Lung microvascular endothelial cell (primary cell): Measurements from ENCODE around the gene FTO. TPM values are rescaled to one million over a fixed set of nuclear protein-coding genes. Genes with fewer than 3 reads are reported as not detected.

ENCODE experiments used
- DNase-seq, 2 donors: peaks; one replicate each; pipeline versions ENCODE4 v3.0.0 to v3.0.0-alpha.2; 2010; ENCODE audit warnings: low read depth in 2 of 2
- total RNA-seq: library from RNA; depleted of rRNA; stranded (reverse); fragments of >200 nt; gene quantifications from 2 replicates; pipeline ENCODE4 v1.2.1, GENCODE V29; 2014

Gene FTO
- total RNA-seq, 1 donor from 2014 or later, result 46.6 TPM

GRCh38 chr16:54049591-54050458 is 345.9 kb downstream of the FTO start:
- DNase-seq, result no peak

GRCh38 chr16:54050459-54051210 is 346.7 kb downstream of the FTO start:
- DNase-seq, result peak in 1 of 2 donors; percentile 45

GRCh38 chr16:54051821-54052220 is 347.9 kb downstream of the FTO start:
- no peak for DNase-seq

GRCh38 chr16:54052271-54052670 is 348.3 kb downstream of the FTO start:
- DNase-seq, result no peak

- DNase-seq, result no peak
These were observed 350.2 kb downstream of the FTO start for GRCh38 chr16:54053891-54054820.

- no peak for DNase-seq
These were observed 351.2 kb downstream of the FTO start for GRCh38 chr16:54055191-54055590.

GRCh38 chr16:54055864-54056263 is 351.9 kb downstream of the FTO start:
- DNase-seq, result peak; percentile 61 to 82

GRCh38 chr16:54056921-54057320 is 353.0 kb downstream of the FTO start:
- DNase-seq, result no peak

- no peak for DNase-seq
These were observed 355.4 kb downstream of the FTO start for GRCh38 chr16:54059319-54059718.

GRCh38 chr16:54060599-54061421 is 356.9 kb downstream of the FTO start:
- no peak for DNase-seq

GRCh38 chr16:54061454-54061853 is 357.5 kb downstream of the FTO start:
- no peak for DNase-seq

- DNase-seq, result peak; percentile 11 to 34
These were observed 358.7 kb downstream of the FTO start for GRCh38 chr16:54062361-54063278.

- DNase-seq, result peak in 1 of 2 donors; percentile 21
These were observed 359.4 kb downstream of the FTO start for GRCh38 chr16:54063279-54063773.

- no peak for DNase-seq
These were observed 362.6 kb downstream of the FTO start for GRCh38 chr16:54066451-54067105.

GRCh38 chr16:54067322-54068065 is 363.5 kb downstream of the FTO start:
- no peak for DNase-seq

GRCh38 chr16:54068212-54068611 is 364.3 kb downstream of the FTO start:
- no peak for DNase-seq

GRCh38 chr16:54069601-54070239 is 365.8 kb downstream of the FTO start:
- DNase-seq, result no peak
